ENCODE results near the gene SLC24A3. TPM values are rescaled to one million over a fixed set of nuclear protein-coding genes. Genes with fewer than 3 reads are reported as not detected.

The SLC24A3 gene
- total and polyA plus RNA-seq, 2 experiments from 2014 or later, result 0.81 to 2.5 TPM

DNA sequence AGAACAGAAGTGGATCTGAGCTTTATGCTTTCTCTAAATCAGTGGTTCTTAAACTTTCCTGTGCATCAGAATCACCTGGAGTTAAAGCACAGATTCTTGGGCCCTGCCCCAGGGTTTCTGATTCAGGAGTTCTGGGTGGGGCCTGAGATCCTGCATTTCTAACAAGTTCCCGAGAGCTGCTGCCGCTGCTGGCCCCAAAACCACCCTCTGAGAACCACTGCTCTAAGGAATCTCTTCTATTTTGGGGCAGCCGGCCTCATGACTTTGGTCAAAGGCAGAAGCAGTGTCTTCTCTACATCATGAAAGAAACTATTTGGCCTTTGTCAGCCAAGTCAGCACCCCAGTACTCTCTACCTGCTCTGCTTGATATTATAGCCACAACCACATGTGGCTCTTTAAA, 503.5 kb downstream of the SLC24A3 start:
- Mint-ChIP-seq H3K4me1 (no peaks in the 10 kb centered on the region), H3K4me3 (no peak overlapping the region), H3K36me3 (ENCODE audit: low read depth) (peaks cover 12% of the 10 kb centered on the region; the same call in 2 of the 3 replicates), H3K27me3 (ENCODE audit: insufficient read depth, low read depth, poor library complexity) (peaks cover 10% of the 10 kb centered on the region), H3K9me3 (peaks cover 20% of the 10 kb centered on the region), H3K27ac (no peak overlapping the region)
- H4K20me1 ChIP-seq (replicated peaks; ENCODE audit: insufficient read depth), result no peaks in the 10 kb centered on the region
- H3K4me3 ChIP-seq, result no peak overlapping the region
- no peaks in the 10 kb centered on the region for H3F3A ChIP-seq (replicated peaks; ENCODE audit: low read depth)
- no peaks in the 10 kb centered on the region for H3K79me2 ChIP-seq (replicated peaks; ENCODE audit: insufficient read depth)
- H3K4me2 ChIP-seq, result no peak overlapping the region
- 0 out of 2 replicates have a peak, but pooled peaks cover 3% of the 10 kb centered on the region for H3K36me3 ChIP-seq (ENCODE audit: insufficient read depth)
- no peaks in the 10 kb centered on the region for H3K27me3 ChIP-seq (ENCODE audit: insufficient read depth)
- TF ChIP-seq EZH2phosphoT487 (IDR thresholded peaks at IDR 0.05; ENCODE audit: unreplicated experiment) (no peak), NANOG (IDR thresholded peaks at IDR 0.05; ENCODE audit: borderline replicate concordance) (no peak), EZH2 (IDR thresholded peaks at IDR 0.05; ENCODE audit: low read depth, unreplicated experiment) (no peak), CREB1 (CRISPR knock-in tag; IDR thresholded peaks at IDR 0.05; ENCODE audit: low read depth) (no peak), ZNF114 (CRISPR knock-in tag; IDR thresholded peaks at IDR 0.05) (no peak), ZNF331 (CRISPR knock-in tag; IDR thresholded peaks at IDR 0.05; ENCODE audit: low read depth) (no peak), POLR2AphosphoS5 (IDR thresholded peaks at IDR 0.05; ENCODE audit: low read depth) (no peak), STAT1 (IDR thresholded peaks at IDR 0.05; ENCODE audit: unreplicated experiment) (no peak)
- TF ChIP-seq, protein P1, sequence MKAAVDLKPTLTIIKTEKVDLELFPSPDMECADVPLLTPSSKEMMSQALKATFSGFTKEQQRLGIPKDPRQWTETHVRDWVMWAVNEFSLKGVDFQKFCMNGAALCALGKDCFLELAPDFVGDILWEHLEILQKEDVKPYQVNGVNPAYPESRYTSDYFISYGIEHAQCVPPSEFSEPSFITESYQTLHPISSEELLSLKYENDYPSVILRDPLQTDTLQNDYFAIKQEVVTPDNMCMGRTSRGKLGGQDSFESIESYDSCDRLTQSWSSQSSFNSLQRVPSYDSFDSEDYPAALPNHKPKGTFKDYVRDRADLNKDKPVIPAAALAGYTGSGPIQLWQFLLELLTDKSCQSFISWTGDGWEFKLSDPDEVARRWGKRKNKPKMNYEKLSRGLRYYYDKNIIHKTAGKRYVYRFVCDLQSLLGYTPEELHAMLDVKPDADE (IDR thresholded peaks at IDR 0.05), result no peak
- TF ChIP-seq, protein P2, sequence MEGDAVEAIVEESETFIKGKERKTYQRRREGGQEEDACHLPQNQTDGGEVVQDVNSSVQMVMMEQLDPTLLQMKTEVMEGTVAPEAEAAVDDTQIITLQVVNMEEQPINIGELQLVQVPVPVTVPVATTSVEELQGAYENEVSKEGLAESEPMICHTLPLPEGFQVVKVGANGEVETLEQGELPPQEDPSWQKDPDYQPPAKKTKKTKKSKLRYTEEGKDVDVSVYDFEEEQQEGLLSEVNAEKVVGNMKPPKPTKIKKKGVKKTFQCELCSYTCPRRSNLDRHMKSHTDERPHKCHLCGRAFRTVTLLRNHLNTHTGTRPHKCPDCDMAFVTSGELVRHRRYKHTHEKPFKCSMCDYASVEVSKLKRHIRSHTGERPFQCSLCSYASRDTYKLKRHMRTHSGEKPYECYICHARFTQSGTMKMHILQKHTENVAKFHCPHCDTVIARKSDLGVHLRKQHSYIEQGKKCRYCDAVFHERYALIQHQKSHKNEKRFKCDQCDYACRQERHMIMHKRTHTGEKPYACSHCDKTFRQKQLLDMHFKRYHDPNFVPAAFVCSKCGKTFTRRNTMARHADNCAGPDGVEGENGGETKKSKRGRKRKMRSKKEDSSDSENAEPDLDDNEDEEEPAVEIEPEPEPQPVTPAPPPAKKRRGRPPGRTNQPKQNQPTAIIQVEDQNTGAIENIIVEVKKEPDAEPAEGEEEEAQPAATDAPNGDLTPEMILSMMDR (conservative IDR thresholded peaks at IDR 0.05; ENCODE audit: low read depth in 2 of 2), result no peak
- TF ChIP-seq, protein P3, sequence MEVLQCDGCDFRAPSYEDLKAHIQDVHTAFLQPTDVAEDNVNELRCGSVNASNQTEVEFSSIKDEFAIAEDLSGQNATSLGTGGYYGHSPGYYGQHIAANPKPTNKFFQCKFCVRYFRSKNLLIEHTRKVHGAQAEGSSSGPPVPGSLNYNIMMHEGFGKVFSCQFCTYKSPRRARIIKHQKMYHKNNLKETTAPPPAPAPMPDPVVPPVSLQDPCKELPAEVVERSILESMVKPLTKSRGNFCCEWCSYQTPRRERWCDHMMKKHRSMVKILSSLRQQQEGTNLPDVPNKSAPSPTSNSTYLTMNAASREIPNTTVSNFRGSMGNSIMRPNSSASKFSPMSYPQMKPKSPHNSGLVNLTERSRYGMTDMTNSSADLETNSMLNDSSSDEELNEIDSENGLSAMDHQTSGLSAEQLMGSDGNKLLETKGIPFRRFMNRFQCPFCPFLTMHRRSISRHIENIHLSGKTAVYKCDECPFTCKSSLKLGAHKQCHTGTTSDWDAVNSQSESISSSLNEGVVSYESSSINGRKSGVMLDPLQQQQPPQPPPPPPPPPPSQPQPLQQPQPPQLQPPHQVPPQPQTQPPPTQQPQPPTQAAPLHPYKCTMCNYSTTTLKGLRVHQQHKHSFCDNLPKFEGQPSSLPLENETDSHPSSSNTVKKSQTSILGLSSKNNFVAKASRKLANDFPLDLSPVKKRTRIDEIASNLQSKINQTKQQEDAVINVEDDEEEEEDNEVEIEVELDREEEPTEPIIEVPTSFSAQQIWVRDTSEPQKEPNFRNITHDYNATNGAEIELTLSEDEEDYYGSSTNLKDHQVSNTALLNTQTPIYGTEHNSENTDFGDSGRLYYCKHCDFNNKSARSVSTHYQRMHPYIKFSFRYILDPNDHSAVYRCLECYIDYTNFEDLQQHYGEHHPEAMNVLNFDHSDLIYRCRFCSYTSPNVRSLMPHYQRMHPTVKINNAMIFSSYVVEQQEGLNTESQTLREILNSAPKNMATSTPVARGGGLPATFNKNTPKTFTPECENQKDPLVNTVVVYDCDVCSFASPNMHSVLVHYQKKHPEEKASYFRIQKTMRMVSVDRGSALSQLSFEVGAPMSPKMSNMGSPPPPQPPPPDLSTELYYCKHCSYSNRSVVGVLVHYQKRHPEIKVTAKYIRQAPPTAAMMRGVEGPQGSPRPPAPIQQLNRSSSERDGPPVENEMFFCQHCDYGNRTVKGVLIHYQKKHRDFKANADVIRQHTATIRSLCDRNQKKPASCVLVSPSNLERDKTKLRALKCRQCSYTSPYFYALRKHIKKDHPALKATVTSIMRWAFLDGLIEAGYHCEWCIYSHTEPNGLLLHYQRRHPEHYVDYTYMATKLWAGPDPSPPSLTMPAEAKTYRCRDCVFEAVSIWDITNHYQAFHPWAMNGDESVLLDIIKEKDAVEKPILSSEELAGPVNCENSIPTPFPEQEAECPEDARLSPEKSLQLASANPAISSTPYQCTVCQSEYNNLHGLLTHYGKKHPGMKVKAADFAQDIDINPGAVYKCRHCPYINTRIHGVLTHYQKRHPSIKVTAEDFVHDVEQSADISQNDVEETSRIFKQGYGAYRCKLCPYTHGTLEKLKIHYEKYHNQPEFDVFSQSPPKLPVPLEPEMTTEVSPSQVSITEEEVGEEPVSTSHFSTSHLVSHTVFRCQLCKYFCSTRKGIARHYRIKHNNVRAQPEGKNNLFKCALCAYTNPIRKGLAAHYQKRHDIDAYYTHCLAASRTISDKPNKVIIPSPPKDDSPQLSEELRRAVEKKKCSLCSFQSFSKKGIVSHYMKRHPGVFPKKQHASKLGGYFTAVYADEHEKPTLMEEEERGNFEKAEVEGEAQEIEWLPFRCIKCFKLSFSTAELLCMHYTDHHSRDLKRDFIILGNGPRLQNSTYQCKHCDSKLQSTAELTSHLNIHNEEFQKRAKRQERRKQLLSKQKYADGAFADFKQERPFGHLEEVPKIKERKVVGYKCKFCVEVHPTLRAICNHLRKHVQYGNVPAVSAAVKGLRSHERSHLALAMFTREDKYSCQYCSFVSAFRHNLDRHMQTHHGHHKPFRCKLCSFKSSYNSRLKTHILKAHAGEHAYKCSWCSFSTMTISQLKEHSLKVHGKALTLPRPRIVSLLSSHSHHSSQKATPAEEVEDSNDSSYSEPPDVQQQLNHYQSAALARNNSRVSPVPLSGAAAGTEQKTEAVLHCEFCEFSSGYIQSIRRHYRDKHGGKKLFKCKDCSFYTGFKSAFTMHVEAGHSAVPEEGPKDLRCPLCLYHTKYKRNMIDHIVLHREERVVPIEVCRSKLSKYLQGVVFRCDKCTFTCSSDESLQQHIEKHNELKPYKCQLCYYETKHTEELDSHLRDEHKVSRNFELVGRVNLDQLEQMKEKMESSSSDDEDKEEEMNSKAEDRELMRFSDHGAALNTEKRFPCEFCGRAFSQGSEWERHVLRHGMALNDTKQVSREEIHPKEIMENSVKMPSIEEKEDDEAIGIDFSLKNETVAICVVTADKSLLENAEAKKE (CRISPR knock-in tag; IDR thresholded peaks at IDR 0.05), result no peak
- H2AFZ ChIP-seq, result no peak overlapping the region
- no peaks in the 10 kb centered on the region for H3K4me1 ChIP-seq (ENCODE audit: insufficient read depth)
- ATAC-seq (no peak), DNase-seq (ENCODE audit: low spot score) (no peak)
- H3K27ac ChIP-seq (ENCODE audit: low read depth), result no peak overlapping the region
- peaks cover 5% of the 10 kb centered on the region; the same call in 1 of the 2 replicates for H3K9me2 ChIP-seq (ENCODE audit: insufficient read depth)
